SKM-1 (cell line): ENCODE measurements around the gene TP53BP2.
"Not testable (repeated sequence)": the region's sequence is repeated elsewhere in the genome, so short reads cannot be mapped to it uniquely, and the experiment has no call there.

ENCODE experiments used
- DNase-seq: peaks from one replicate; lab custom pipeline; 2025; ENCODE audit not compliant: unreplicated experiment; lab: John Stamatoyannopoulos, UW

The TP53BP2 gene

GRCh38 chr1:223853275-223853674 is 7.5 kb upstream of the TP53BP2 start:
- DNase-seq = no peak

- DNase-seq = no peak
These were observed 6.6 kb upstream of the TP53BP2 start for GRCh38 chr1:223852337-223852736.

GRCh38 chr1:223849352-223850254 is 3.9 kb upstream of the TP53BP2 start:
- DNase-seq = no peak

GRCh38 chr1:223848536-223848935 is 2.8 kb upstream of the TP53BP2 start:
- DNase-seq = no peak

- DNase-seq = no peak
These were observed 2.1 kb upstream of the TP53BP2 start for GRCh38 chr1:223847781-223848345.

- DNase-seq = no peak
These were observed 524 bp downstream of the TP53BP2 start for GRCh38 chr1:223845037-223845809.

GRCh38 chr1:223844787-223845036 is 1.0 kb downstream of the TP53BP2 start:
- no peak for DNase-seq

- peak; percentile 39 for DNase-seq
These were observed 1.6 kb downstream of the TP53BP2 start for GRCh38 chr1:223843934-223844786.

GRCh38 chr1:223842784-223843183 is 3.0 kb downstream of the TP53BP2 start:
- no peak for DNase-seq

GRCh38 chr1:223841977-223842623 is 3.6 kb downstream of the TP53BP2 start:
- not testable (repeated sequence) for DNase-seq

- no peak for DNase-seq
These were observed 5.5 kb downstream of the TP53BP2 start for GRCh38 chr1:223840254-223840653.

- DNase-seq = no peak
These were observed 7.5 kb downstream of the TP53BP2 start for GRCh38 chr1:223838125-223838854.

GRCh38 chr1:223837687-223838086 is 8.1 kb downstream of the TP53BP2 start:
- DNase-seq = no peak

GRCh38 chr1:223837206-223837605 is 8.5 kb downstream of the TP53BP2 start:
- no peak for DNase-seq

GRCh38 chr1:223836586-223836985 is 9.2 kb downstream of the TP53BP2 start:
- DNase-seq = no peak

GRCh38 chr1:223835754-223836153 is 10.0 kb downstream of the TP53BP2 start:
- peak; percentile 46 for DNase-seq

- no peak for DNase-seq
These were observed 11.0 kb downstream of the TP53BP2 start for GRCh38 chr1:223834660-223835263.

GRCh38 chr1:223833948-223834347 is 11.8 kb downstream of the TP53BP2 start:
- DNase-seq = no peak

- DNase-seq = no peak
These were observed 13.2 kb downstream of the TP53BP2 start for GRCh38 chr1:223832637-223832943.
